Measurements from ENCODE around the gene UCN.

DNA sequence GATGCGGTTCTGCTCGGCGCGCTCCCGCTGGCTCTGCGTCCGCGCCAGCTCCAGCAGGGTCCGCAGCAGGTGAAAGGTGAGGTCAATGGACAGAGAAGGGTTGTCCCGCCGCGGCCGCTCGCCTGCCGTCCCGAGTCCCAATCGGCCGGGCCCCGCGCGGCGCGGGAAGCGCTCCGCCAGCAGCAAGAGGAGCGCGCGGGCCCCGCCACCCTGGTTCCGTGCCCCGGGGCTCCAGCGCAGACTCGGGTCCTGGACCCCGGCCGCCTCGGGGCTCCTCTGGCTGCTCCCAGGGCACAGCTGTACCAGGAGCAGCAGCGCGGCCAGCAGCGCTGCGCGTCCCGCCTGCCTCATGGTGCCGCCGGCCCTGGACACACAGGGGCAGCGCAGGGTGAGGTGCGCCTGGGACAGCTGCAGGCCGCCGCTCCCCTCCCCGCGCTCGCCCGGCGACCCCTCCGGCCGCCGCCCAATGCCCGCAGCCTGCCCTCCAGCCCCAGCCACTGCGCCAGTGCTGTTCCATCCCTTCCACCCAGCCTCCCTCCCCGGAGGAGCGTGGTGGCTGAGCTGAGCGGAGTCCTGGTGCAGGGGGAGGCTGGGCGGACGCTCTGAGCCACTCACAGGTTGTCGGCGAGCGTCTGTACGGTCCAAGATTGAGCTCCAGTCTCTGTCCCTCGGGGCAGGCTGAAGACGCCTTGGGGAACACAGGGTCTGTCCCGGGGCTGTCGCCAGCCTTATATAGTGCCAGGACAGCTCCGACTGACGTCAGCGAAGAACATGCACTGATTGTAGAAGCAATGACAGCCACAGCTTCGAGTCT lies 493 bp downstream of the UCN start:
- TF ChIP-seq RAD21 (IDR thresholded peaks at IDR 0.05; ENCODE audit: low read length): no peak
- TF ChIP-seq, protein P1, sequence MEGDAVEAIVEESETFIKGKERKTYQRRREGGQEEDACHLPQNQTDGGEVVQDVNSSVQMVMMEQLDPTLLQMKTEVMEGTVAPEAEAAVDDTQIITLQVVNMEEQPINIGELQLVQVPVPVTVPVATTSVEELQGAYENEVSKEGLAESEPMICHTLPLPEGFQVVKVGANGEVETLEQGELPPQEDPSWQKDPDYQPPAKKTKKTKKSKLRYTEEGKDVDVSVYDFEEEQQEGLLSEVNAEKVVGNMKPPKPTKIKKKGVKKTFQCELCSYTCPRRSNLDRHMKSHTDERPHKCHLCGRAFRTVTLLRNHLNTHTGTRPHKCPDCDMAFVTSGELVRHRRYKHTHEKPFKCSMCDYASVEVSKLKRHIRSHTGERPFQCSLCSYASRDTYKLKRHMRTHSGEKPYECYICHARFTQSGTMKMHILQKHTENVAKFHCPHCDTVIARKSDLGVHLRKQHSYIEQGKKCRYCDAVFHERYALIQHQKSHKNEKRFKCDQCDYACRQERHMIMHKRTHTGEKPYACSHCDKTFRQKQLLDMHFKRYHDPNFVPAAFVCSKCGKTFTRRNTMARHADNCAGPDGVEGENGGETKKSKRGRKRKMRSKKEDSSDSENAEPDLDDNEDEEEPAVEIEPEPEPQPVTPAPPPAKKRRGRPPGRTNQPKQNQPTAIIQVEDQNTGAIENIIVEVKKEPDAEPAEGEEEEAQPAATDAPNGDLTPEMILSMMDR (conservative IDR thresholded peaks at IDR 0.05; ENCODE audit: low read depth, low read length): no peak
- no peak for TF ChIP-seq POLR2A (IDR thresholded peaks at IDR 0.05; ENCODE audit: low read depth, low read length)
- TF ChIP-seq MXI1 (IDR thresholded peaks at IDR 0.05; ENCODE audit: borderline replicate concordance, low read depth, low read length): no peak
- TF ChIP-seq, protein P2, sequence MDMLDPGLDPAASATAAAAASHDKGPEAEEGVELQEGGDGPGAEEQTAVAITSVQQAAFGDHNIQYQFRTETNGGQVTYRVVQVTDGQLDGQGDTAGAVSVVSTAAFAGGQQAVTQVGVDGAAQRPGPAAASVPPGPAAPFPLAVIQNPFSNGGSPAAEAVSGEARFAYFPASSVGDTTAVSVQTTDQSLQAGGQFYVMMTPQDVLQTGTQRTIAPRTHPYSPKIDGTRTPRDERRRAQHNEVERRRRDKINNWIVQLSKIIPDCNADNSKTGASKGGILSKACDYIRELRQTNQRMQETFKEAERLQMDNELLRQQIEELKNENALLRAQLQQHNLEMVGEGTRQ (IDR thresholded peaks at IDR 0.05; ENCODE audit: low read depth, low read length): no peak
- no peak for TF ChIP-seq FOS (IDR thresholded peaks at IDR 0.05; ENCODE audit: low read depth, low read length)
- no peak for TF ChIP-seq RFX5 (IDR thresholded peaks at IDR 0.05; ENCODE audit: low read depth, low read length)
- TF ChIP-seq CEBPB (IDR thresholded peaks at IDR 0.05; ENCODE audit: low read depth, low read length): no peak
- no peak for TF ChIP-seq MAZ (IDR thresholded peaks at IDR 0.05; ENCODE audit: borderline replicate concordance, low read depth, low read length)
- no peak for TF ChIP-seq MAFK (IDR thresholded peaks at IDR 0.05; ENCODE audit: low read depth, low read length)
- TF ChIP-seq NFE2L2 (IDR thresholded peaks at IDR 0.05; ENCODE audit: low read depth, low read length): no peak
- no peak for TF ChIP-seq RCOR1 (IDR thresholded peaks at IDR 0.05; ENCODE audit: insufficient replicate concordance, low read length)

Data from IMR-90 (cell line).